Heart right ventricle (tissue), 16 donors: Measurements from ENCODE around the gene ANTXR1. TPM values are rescaled to one million over a fixed set of nuclear protein-coding genes. Genes with fewer than 3 reads are reported as not detected.
A peak's percentile ranks its signal among the peaks of the same experiment; 100 is the strongest.

Experiments used
- ATAC-seq, 8 donors: fragments of 200-7000 bp; cut with Tn5 transposase; one replicate each; pipeline ENCODE4 v1.9.1; 2020; ENCODE audit warnings: mild to moderate bottlenecking in 8 of 8, moderate library complexity in 8 of 8, moderate number of reproducible peaks in 1 of 8
- DNase-seq, 2 donors: peaks; one replicate each; pipeline ENCODE4 v3.0.0-alpha.2; 2020
- H3K27ac ChIP-seq, 10 donors: fragments of 200-600 bp; sonication (generic) in 2 of 10; one replicate each; pipeline versions ENCODE4 v1.5.0 to v1.8.0; 2020 to 2022; ENCODE audit warnings: mild to moderate bottlenecking in 3 of 10
- H3K27me3 ChIP-seq, 7 donors: fragments of 200-600 bp; one replicate each; pipeline ENCODE4 v1.8.0; 2021 to 2022; ENCODE audit warnings: mild to moderate bottlenecking in 2 of 7
- H3K36me3 ChIP-seq, 9 donors: fragments of 200-600 bp; sonication (generic) in 1 of 9; one replicate each; pipeline versions ENCODE4 v1.5.0 to v1.8.0; 2020 to 2022; ENCODE audit warnings: mild to moderate bottlenecking in 2 of 9
- H3K4me1 ChIP-seq, 9 donors: fragments of 200-600 bp; sonication (generic) in 1 of 9; one replicate each; pipeline versions ENCODE4 v1.5.0 to v1.8.0; 2020 to 2022; ENCODE audit warnings: mild to moderate bottlenecking in 4 of 9
- H3K4me3 ChIP-seq, 10 donors: fragments of 200-600 bp; sonication (generic) in 2 of 10; one replicate each; pipeline versions ENCODE4 v1.5.0 to v1.8.0; 2020 to 2022; ENCODE audit warnings: mild to moderate bottlenecking in 7 of 10, moderate library complexity in 2 of 10
- H3K9me3 ChIP-seq, 11 donors: fragments of 200-600 bp in 10 of 11; sonication (generic) in 2 of 11; one replicate each; pipeline versions ENCODE4 v1.5.0 to v1.8.0; 2013 to 2022; ENCODE audit warnings: mild to moderate bottlenecking in 2 of 11, control low read depth in 1 of 11, moderate library complexity in 1 of 11
- WGBS, 2 donors: extraction: QIAGEN DNeasy Blood & Tissue Kit; methylation state at CpG; one replicate each; pipeline ENCODE4 v1.1.7; 2013; ENCODE audit warnings: inconsistent platforms in 1 of 2; 5-methylcytosine and 5-hydroxymethylcytosine counted together
- intact Hi-C, 10 donors: fragments of 100-400 bp; cut with DNase I; formaldehyde crosslinking; loops; one replicate each; pipeline versions ENCODE4 v1.11.1 to v1.14.2; 2022
- polyA plus RNA-seq, 2 donors: library from polyadenylated mRNA; stranded (reverse); fragments of 200-250 nt; gene quantifications; one replicate each; pipeline ENCODE4 v1.2.3, GENCODE V29; 2013
- total RNA-seq, 10 donors: library from RNA; stranded (reverse); fragmentation: NEBNext Ultra II Directional in 3 of 10; extraction: Animal tissue kit (Norgen Biotek cat#: 25700) in 3 of 10; gene quantifications; one replicate each; pipeline versions ENCODE4 v1.2.1 to v1.2.4, GENCODE V29; 2021 to 2023
- TF ChIP-seq, protein P1 (sequence below), 9 donors: fragments of 200-600 bp; sonication (generic) in 2 of 9; IDR thresholded peaks; one replicate each; pipeline versions ENCODE4 v1.5.0 to v1.8.0; 2021 to 2022; ENCODE audit warnings: antibody characterized with exemption in 9 of 9, mild to moderate bottlenecking in 5 of 9, moderate library complexity in 1 of 9
- donor health status: Arrhythmogenic right ventricular cardiomyopathy.
- donor health status: ischemic (EF 13 %, LVEDD 7.1; RV severe dilation, severe dysfunction).
- donor health status: healthy with polysubstance abuse.
- donor health status: DM: no; HTN: yes; CAD: no.
- donor health status: DM: no; HTN: no; CAD: no.
- donor health status: ischemic (EF 25% LVEDD 6.9; RV normal size, moderate dysfunction).
- donor health status: ischemic (EF 25% LVEDD 5.7; RV mildly dilated, moderate dysfunction).
- donor health status: healthy.
- donor health status: DM: yes; HTN: yes; CAD: no.
- donor health status: Ischemic cardiomyopathy.
- donor health status: ischemic (EF 35%, LVEDD 5.7; RV mildly dilated, moderate dysfunction).
- donor health status: nonischemic (EF 11% LVEDD 7.7; RV severe dilation, severe dysfunction).
- donor health status: DM: yes; HTN: yes; CAD: no.
- donor health status: PGD.
- donor health status: ischemic (EF 29% LVEDD 5.4; RV normal size, mild dysfunction).
- donor health status: nonischemic (EF 23%, LVEDD 6.1; RV moderate dilation, normal function).

Gene ANTXR1
- total and polyA plus RNA-seq, 12 donors, result 8.9 to 33.1 (median 24.1) TPM

DNA sequence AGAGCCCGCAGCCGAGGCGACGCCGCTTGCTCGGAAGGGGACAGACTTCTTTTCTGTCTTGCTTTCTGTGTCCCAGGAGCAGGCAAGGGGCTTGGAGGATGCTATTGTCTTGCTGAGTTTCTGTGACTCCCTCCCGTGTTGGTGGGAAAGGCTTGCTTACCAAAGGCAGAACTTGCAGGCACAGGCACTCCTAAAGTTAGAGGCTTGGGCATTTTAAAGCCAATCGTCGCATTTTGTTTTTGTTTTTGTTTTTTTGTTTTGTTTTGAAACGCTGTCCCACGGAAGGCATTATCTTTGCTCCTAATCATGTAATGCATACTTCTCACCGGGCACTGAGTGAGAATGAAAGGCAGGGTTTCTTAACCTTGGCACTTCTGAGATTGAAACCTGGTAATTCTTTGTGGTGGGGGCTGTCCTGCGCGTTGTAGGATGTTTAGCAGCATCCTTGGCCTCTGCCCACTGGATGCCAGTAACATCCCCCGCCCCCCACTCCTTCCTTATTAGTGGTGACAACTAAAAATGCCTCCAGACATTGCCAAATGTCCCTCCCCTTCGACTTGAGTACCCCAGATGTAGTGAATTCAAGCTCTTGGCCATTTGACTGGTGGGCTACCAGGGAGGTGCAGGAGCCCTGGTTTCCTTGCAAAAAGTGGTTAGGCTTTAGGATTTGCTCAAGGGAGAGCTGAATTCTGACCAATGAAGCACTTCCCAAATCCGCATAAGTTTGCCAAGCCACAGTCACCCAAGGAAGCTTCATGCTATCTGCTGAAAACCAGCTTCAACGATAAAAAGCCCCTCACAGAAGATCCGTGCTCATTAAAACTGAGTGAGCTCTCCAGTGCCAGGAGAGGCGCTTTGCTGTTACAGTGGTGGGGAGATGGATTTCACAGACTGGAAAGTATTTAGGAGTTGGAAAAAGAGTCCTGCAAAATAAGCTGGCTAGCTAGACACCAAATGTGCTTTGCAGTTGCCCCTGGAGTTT is 1.2 kb downstream of the ANTXR1 start:
- TF ChIP-seq, protein P1, sequence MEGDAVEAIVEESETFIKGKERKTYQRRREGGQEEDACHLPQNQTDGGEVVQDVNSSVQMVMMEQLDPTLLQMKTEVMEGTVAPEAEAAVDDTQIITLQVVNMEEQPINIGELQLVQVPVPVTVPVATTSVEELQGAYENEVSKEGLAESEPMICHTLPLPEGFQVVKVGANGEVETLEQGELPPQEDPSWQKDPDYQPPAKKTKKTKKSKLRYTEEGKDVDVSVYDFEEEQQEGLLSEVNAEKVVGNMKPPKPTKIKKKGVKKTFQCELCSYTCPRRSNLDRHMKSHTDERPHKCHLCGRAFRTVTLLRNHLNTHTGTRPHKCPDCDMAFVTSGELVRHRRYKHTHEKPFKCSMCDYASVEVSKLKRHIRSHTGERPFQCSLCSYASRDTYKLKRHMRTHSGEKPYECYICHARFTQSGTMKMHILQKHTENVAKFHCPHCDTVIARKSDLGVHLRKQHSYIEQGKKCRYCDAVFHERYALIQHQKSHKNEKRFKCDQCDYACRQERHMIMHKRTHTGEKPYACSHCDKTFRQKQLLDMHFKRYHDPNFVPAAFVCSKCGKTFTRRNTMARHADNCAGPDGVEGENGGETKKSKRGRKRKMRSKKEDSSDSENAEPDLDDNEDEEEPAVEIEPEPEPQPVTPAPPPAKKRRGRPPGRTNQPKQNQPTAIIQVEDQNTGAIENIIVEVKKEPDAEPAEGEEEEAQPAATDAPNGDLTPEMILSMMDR (IDR thresholded peaks at IDR 0.05), result no peak
- Histone ChIP-seq H3K36me3 (no peaks in the 10 kb centered on the region), H3K9me3 (no peaks in the 10 kb centered on the region), H3K27me3 (peaks cover 0 to 72% (median 40%) of the 10 kb centered on the region in 7 donors), H3K27ac (peak overlapping the region in 9 of 10 donors; percentile 56 to 86 (median 77)), H3K4me3 (peak overlapping the region; percentile 53 to 89 (median 74)), H3K4me1 (peaks cover 0 to 42% (median 24%) of the 10 kb centered on the region in 9 donors)
- 2 to 4% methylated on average over 20 of the region's 20 CpGs for WGBS, 2 donors
- no peak for DNase-seq
- peak in 1 of 8 donors; percentile 43 for ATAC-seq
- intact Hi-C loops, result loop anchor here in 7 of 10 donors (1.0 to 5.0 kb wide), 4 partner anchors 72 to 293 kb away; no protein-coding TSS in a partner anchor

DNA sequence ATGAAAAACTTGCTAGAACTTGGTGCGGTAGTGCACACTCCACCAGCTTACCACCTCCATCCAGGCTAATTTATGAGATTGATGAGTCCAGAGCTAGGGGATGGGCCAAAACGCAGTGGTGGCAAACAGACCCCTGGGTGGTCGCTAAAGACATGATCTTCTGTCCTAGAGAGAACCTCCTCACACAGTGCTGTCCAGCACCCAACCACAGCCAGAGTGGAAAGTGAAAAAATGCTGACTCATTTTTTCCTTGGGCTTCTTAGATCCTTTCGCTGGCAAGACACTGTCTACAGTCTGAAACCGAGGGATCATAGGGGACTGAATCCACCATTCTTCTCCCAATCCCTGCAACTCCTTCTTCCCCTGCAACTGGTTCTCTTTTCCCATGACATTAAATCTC is 4.1 kb downstream of the ANTXR1 start:
- H3K27me3 ChIP-seq, result peaks cover 0 to 69% (median 40%) of the 10 kb centered on the region in 7 donors
- H3K36me3 ChIP-seq, result no peaks in the 10 kb centered on the region
- ATAC-seq (peak in 2 of 8 donors; percentile 4 to 22), DNase-seq (no peak)
- TF ChIP-seq, protein P1 (IDR thresholded peaks at IDR 0.05), result no peak
- peak overlapping the region in 1 of 10 donors; percentile 2 for H3K27ac ChIP-seq
- H3K4me3 ChIP-seq, result peak overlapping the region in 2 of 10 donors; percentile 2 to 5
- intact Hi-C loops, result no loop called here
- 54 to 60% methylated on average over 5 of the region's 5 CpGs for WGBS, 2 donors
- no peaks in the 10 kb centered on the region for H3K9me3 ChIP-seq
- peaks cover 0 to 59% (median 33%) of the 10 kb centered on the region in 9 donors for H3K4me1 ChIP-seq

DNA sequence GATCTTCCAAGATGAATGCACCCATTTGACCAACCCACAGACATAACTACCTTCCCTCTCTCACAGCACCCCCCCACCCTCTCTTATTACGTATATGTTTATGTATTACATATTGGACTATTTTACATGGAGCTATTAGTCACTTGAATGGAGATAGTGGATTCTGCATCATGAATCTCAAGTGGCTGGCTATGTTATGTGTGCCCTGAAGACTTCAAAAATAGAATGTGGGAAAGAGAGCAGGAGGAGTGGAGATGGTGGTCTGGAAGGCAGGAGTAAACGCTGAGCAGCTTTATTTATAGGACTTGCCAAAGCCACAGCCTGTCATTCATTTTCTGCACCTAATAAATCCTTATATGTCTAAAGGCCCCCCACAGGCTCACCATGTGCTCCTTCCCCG is 4.9 kb downstream of the ANTXR1 start:
- ATAC-seq (no peak), DNase-seq (no peak)
- H3K4me1 ChIP-seq, result peaks cover 0 to 58% (median 33%) of the 10 kb centered on the region in 9 donors
- no peak overlapping the region for H3K27ac ChIP-seq
- H3K27me3 ChIP-seq, result peaks cover 0 to 62% (median 40%) of the 10 kb centered on the region in 7 donors
- 41 to 60% methylated on average over 3 of the region's 3 CpGs for WGBS, 2 donors
- TF ChIP-seq, protein P1 (IDR thresholded peaks at IDR 0.05), result no peak
- intact Hi-C loops, result no loop called here
- H3K9me3 ChIP-seq, result no peaks in the 10 kb centered on the region
- H3K4me3 ChIP-seq, result no peak overlapping the region
- no peaks in the 10 kb centered on the region for H3K36me3 ChIP-seq

DNA sequence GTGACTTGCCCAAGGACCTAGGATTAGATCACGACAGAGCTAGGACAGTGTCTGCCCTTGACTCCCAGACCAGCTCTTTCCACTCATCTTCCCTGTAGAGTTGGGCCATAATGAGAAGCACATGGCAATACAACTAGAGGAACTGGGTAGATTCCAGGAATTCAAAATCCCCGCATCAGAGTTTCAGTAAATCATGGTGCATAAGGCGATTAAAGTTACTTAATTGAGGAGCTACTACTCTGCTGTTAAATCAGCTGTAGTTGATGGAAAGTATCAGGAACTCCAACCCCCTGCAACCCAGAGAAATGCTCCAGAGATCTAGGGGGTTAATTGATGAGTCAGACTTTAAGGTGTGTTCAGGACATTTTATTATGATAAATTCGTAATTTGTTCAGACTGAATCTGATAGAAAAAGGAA is 5.7 kb downstream of the ANTXR1 start:
- Histone ChIP-seq H3K27ac (no peak overlapping the region), H3K4me1 (peaks cover 0 to 52% (median 29%) of the 10 kb centered on the region in 9 donors), H3K27me3 (peaks cover 0 to 53% (median 35%) of the 10 kb centered on the region in 7 donors), H3K4me3 (no peak overlapping the region), H3K9me3 (no peaks in the 10 kb centered on the region), H3K36me3 (no peaks in the 10 kb centered on the region)
- TF ChIP-seq, protein P1 (IDR thresholded peaks at IDR 0.05), result no peak
- no peak for DNase-seq
- no peak for ATAC-seq
- WGBS, 2 donors, result 66 to 76% methylated on average over 4 of the region's 4 CpGs
- intact Hi-C loops, result no loop called here
